Measurements from ENCODE around the gene MBOAT2. TPM values are rescaled to one million over a fixed set of nuclear protein-coding genes. Genes with fewer than 3 reads are reported as not detected.

MBOAT2 gene
- total RNA-seq, 1 donor from 2014 or later, result 8.0 TPM

GRCh38 chr2:9013403-9013802 is 9.9 kb upstream of the MBOAT2 start:
- no peaks in the 10 kb centered on the region for H3K36me3 ChIP-seq
- no peaks in the 10 kb centered on the region for H3K9me3 ChIP-seq
- no peaks in the 10 kb centered on the region for H3K4me1 ChIP-seq
- no peak overlapping the region for H3K4me3 ChIP-seq
- no peak overlapping the region for H3K27ac ChIP-seq
- intact Hi-C loops (cut with DNase I), result no loop called here
- no peak for DNase-seq (ENCODE audit: low spot score in 2 of 2)
- no peak for TF ChIP-seq CTCF (IDR thresholded peaks at IDR 0.05)
- H3K27me3 ChIP-seq, result no peaks in the 10 kb centered on the region

- no peaks in the 10 kb centered on the region for H3K9me3 ChIP-seq
- DNase-seq (ENCODE audit: low spot score in 2 of 2), result no peak
- no peak for TF ChIP-seq CTCF (IDR thresholded peaks at IDR 0.05)
- no peaks in the 10 kb centered on the region for H3K36me3 ChIP-seq
- H3K4me3 ChIP-seq, result no peak overlapping the region
- no peak overlapping the region for H3K27ac ChIP-seq
- intact Hi-C loops (cut with DNase I), result no loop called here
- H3K27me3 ChIP-seq, result no peaks in the 10 kb centered on the region
- no peaks in the 10 kb centered on the region for H3K4me1 ChIP-seq
These were observed 7.4 kb upstream of the MBOAT2 start for GRCh38 chr2:9010866-9011265.

- Histone ChIP-seq H3K36me3 (no peaks in the 10 kb centered on the region), H3K4me3 (no peak overlapping the region), H3K4me1 (peaks cover 0 to 3% of the 10 kb centered on the region in 2 donors), H3K9me3 (no peaks in the 10 kb centered on the region), H3K27me3 (no peaks in the 10 kb centered on the region), H3K27ac (no peak overlapping the region)
- no peak for DNase-seq (ENCODE audit: low spot score in 2 of 2)
- no peak for TF ChIP-seq CTCF (IDR thresholded peaks at IDR 0.05)
- intact Hi-C loops (cut with DNase I), result loop anchor here (10.0 kb wide), 2 partner anchors 334 to 416 kb away; partner anchors contain the start of genes CPSF3 and ITGB1BP1
These were observed 5.6 kb upstream of the MBOAT2 start for GRCh38 chr2:9008951-9009664.

GRCh38 chr2:9006368-9006767 is 2.9 kb upstream of the MBOAT2 start:
- H3K36me3 ChIP-seq, result no peaks in the 10 kb centered on the region
- no peak for TF ChIP-seq CTCF (IDR thresholded peaks at IDR 0.05)
- H3K4me3 ChIP-seq, result no peak overlapping the region
- DNase-seq (ENCODE audit: low spot score in 2 of 2), result no peak
- no peaks in the 10 kb centered on the region for H3K27me3 ChIP-seq
- H3K9me3 ChIP-seq, result no peaks in the 10 kb centered on the region
- H3K27ac ChIP-seq, result no peak overlapping the region
- H3K4me1 ChIP-seq, result peaks cover 0 to 9% of the 10 kb centered on the region in 2 donors
- intact Hi-C loops (cut with DNase I), result loop anchor here (10.0 kb wide), 2 partner anchors 332 to 418 kb away; partner anchors contain the start of genes CPSF3 and ITGB1BP1

GRCh38 chr2:9004338-9005204 is 1.1 kb upstream of the MBOAT2 start:
- Histone ChIP-seq H3K27ac (peak overlapping the region; percentile 85 to 93), H3K4me3 (peak overlapping the region; percentile 80 to 97), H3K4me1 (peaks cover 0 to 9% of the 10 kb centered on the region in 2 donors), H3K27me3 (no peaks in the 10 kb centered on the region), H3K9me3 (no peaks in the 10 kb centered on the region), H3K36me3 (no peaks in the 10 kb centered on the region)
- TF ChIP-seq CTCF (IDR thresholded peaks at IDR 0.05), result no peak
- no peak for DNase-seq (ENCODE audit: low spot score in 2 of 2)
- intact Hi-C loops (cut with DNase I), result loop anchor here (5.0 to 10.0 kb wide), 4 partner anchors 138 to 420 kb away; partner anchors contain the start of genes CPSF3, ITGB1BP1 and KIDINS220

Data from ascending aorta (tissue), 2 donors.